ENCODE data around the gene THSD1.
"Not testable (repeated sequence)": the region's sequence is repeated elsewhere in the genome, so short reads cannot be mapped to it uniquely, and the experiment has no call there.

The THSD1 gene

DNA sequence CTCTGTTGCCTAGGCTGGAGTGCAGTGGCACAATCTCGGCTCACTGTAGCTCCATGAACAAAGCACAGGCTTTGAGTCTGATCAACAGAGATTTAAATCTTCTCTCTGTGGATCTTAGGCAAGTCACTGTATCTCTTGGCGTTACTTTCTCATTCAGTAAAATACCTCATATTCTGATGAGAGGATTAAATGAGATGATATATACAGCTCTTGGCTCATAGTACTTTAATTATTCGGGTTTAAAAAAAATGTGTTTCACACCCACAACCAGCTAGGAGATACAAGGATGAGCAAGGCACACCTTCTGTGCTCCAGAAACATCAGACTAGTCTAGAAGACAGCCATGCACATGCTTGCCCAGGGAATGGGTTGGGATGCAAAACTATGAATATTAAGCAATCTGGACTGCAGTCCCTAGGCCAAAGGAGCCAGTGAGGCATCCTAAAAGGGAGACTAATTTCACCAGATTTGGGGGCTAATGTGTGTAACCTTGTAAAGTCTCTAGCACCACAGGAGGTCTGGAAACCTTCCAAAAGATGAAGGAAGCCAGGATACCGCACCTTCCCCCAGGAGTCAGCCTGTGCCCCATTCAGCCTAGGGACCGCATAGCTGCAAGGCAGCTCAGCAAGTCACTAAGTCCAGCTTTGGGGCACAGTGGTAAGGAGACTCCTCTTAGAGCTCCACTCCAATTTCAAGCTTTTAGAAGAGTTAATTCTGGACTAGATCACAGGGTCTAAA lies 42.0 kb upstream of the THSD1 start:
- Histone ChIP-seq H3K9ac (ENCODE audit: low read depth, low read length) (no peak overlapping the region), H3K27me3 (ENCODE audit: insufficient read depth, low read length) (no peaks in the 10 kb centered on the region), H3K4me1 (ENCODE audit: insufficient read depth, low read length) (no peaks in the 10 kb centered on the region), H3K9me3 (ENCODE audit: insufficient read depth, low read depth, low read length) (no peaks in the 10 kb centered on the region), H3K36me3 (ENCODE audit: insufficient read depth, low read depth, low read length) (no peaks in the 10 kb centered on the region), H3K4me3 (ENCODE audit: low read length) (no peak overlapping the region), H3K27ac (ENCODE audit: low read length) (no peak overlapping the region)

DNA sequence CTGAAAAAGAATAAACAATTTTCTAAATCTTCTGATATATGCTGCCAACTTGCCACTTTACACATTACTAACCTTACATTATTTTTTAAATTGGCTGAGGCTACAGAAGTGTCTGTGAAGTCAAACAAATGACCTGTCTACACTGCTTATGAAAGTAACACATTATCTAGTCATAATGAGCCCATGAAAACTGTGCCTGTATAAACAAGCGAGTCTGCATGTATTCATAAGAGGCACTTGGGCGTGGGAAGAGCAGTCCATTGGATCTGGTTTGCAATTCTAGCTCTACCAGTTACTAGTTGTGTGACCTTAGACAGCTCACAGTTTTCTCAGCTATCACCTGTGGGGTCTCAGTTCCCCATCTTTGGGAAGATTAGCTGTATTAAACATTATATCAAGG lies 41.4 kb upstream of the THSD1 start:
- H3K9me3 ChIP-seq (ENCODE audit: insufficient read depth, low read depth, low read length): no peaks in the 10 kb centered on the region
- no peak overlapping the region for H3K9ac ChIP-seq (ENCODE audit: low read depth, low read length)
- no peak overlapping the region for H3K4me3 ChIP-seq (ENCODE audit: low read length)
- H3K36me3 ChIP-seq (ENCODE audit: insufficient read depth, low read depth, low read length): peaks cover 3% of the 10 kb centered on the region; the same call in 1 of the 2 replicates
- no peak overlapping the region for H3K27ac ChIP-seq (ENCODE audit: low read length)
- no peaks in the 10 kb centered on the region for H3K4me1 ChIP-seq (ENCODE audit: insufficient read depth, low read length)
- H3K27me3 ChIP-seq (ENCODE audit: insufficient read depth, low read length): no peaks in the 10 kb centered on the region

DNA sequence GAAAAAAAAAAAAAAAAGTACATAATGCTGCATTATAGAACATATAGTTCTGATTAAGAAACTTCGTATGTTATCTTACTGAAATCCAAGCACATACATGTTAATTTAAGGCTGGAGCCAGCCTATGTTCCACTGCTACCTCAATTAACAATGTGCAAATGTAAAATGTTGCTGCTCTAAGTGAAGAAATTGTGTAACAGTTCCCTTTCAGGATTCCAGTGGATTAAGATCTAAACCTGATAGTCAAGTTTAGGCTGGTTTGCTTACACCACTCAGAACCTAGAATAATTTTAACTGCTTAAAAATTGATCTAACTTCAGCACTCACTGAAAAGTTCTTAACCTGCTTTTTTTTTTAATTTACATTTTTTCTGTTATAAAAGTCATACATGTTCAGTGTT lies 40.3 kb upstream of the THSD1 start:
- Histone ChIP-seq H3K36me3 (ENCODE audit: insufficient read depth, low read depth, low read length) (peaks cover 11% of the 10 kb centered on the region; the same call in 1 of the 2 replicates), H3K9me3 (ENCODE audit: insufficient read depth, low read depth, low read length) (no peaks in the 10 kb centered on the region), H3K4me1 (ENCODE audit: insufficient read depth, low read length) (no peaks in the 10 kb centered on the region), H3K27ac (ENCODE audit: low read length) (no peak overlapping the region), H3K9ac (ENCODE audit: low read depth, low read length) (no peak overlapping the region), H3K27me3 (ENCODE audit: insufficient read depth, low read length) (no peaks in the 10 kb centered on the region), H3K4me3 (ENCODE audit: low read length) (no peak overlapping the region)

DNA sequence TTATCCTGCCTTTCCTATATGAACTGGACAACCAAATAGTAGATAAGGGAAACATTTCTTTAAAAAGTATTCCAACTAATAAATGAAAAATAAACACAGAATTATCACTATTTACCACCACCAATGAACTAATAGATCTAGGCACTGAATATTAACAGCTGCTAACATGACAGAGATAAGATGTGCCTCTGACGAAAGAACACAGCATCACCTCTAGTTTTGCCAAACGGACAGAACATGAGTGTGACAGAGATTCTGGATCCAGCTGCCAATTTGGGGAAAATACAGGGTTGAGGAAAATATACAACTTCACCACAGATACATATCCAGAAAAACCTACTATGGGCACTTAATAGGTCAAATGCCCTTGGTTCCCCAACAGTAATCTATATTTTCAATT lies 26.5 kb upstream of the THSD1 start:
- no peaks in the 10 kb centered on the region for H3K27me3 ChIP-seq (ENCODE audit: insufficient read depth, low read length)
- H3K4me3 ChIP-seq (ENCODE audit: low read length): no peak overlapping the region
- no peaks in the 10 kb centered on the region for H3K4me1 ChIP-seq (ENCODE audit: insufficient read depth, low read length)
- H3K36me3 ChIP-seq (ENCODE audit: insufficient read depth, low read depth, low read length): peaks cover 71% of the 10 kb centered on the region
- no peaks in the 10 kb centered on the region for H3K9me3 ChIP-seq (ENCODE audit: insufficient read depth, low read depth, low read length)
- no peak overlapping the region for H3K9ac ChIP-seq (ENCODE audit: low read depth, low read length)
- H3K27ac ChIP-seq (ENCODE audit: low read length): no peak overlapping the region

DNA sequence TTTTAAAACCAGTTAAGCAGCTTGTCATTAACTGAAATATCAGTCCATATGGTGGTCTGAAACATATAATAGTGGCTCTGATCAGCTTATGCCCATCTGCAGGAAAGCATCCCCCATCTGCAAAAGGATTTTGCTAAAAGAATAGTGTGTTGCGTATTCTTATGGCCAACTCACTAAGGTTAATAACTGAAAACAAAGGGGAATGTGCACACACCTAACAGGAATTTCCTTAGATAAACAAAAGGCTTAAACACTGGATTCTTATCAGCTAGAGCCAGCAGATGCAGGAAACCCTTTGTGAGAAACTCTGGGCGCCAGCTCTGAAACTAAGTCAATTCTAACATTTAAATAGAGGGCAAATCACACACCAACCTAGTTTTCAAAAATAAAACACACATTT lies 22.3 kb upstream of the THSD1 start:
- Histone ChIP-seq H3K9ac (ENCODE audit: low read depth, low read length) (no peak overlapping the region), H3K27ac (ENCODE audit: low read length) (no peak overlapping the region), H3K36me3 (ENCODE audit: insufficient read depth, low read depth, low read length) (peaks cover 60% of the 10 kb centered on the region), H3K9me3 (ENCODE audit: insufficient read depth, low read depth, low read length) (no peaks in the 10 kb centered on the region), H3K27me3 (ENCODE audit: insufficient read depth, low read length) (no peaks in the 10 kb centered on the region), H3K4me1 (ENCODE audit: insufficient read depth, low read length) (no peaks in the 10 kb centered on the region), H3K4me3 (ENCODE audit: low read length) (no peak overlapping the region)

DNA sequence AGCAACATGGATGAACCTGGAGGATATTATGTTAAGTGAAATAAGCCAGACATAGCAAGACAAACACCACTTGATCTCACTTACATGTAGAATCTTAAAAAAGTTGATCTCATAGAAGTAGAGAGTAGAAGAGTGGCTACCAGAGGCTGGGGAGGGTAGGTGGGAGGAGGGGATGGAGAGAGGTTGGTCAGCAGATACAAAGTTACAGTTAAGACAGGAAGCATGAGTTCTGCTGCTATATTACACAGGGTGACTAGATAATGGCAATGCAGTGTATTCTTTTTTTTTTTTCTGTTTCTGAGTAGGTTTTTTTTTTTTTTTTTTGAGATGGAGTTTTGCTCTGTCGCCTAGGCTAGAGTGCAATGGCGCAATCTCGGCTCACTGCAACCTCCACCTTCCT lies 15.2 kb upstream of the THSD1 start:
- no peaks in the 10 kb centered on the region for H3K4me1 ChIP-seq (ENCODE audit: insufficient read depth, low read length)
- no peaks in the 10 kb centered on the region for H3K27me3 ChIP-seq (ENCODE audit: insufficient read depth, low read length)
- no peak overlapping the region for H3K4me3 ChIP-seq (ENCODE audit: low read length)
- H3K27ac ChIP-seq (ENCODE audit: low read length): no peak overlapping the region
- H3K9ac ChIP-seq (ENCODE audit: low read depth, low read length): no peak overlapping the region
- H3K9me3 ChIP-seq (ENCODE audit: insufficient read depth, low read depth, low read length): no peaks in the 10 kb centered on the region
- peaks cover 67% of the 10 kb centered on the region for H3K36me3 ChIP-seq (ENCODE audit: insufficient read depth, low read depth, low read length)

DNA sequence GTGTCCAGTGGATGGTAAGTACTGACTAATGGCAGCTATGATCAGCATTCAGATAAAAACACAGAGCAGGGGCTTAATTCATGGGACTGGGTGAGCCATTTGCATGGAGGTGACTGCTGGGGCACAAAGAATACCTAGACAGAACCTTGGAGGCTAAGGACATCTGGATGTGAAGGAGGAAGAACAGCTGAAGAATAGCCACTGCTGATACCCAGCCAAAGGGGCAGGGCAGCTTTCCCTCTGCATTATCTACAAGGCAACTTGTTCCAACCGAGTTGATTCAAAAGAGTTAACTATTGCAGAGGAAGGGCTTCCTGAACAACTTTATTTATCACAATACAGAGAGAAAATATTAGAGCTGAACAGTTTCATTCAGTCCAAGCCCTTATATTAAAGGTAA lies 13.1 kb upstream of the THSD1 start:
- Histone ChIP-seq H3K36me3 (ENCODE audit: insufficient read depth, low read depth, low read length) (peaks cover 70% of the 10 kb centered on the region), H3K9me3 (ENCODE audit: insufficient read depth, low read depth, low read length) (no peaks in the 10 kb centered on the region), H3K4me3 (ENCODE audit: low read length) (no peak overlapping the region), H3K4me1 (ENCODE audit: insufficient read depth, low read length) (no peaks in the 10 kb centered on the region), H3K27me3 (ENCODE audit: insufficient read depth, low read length) (no peaks in the 10 kb centered on the region), H3K9ac (ENCODE audit: low read depth, low read length) (no peak overlapping the region), H3K27ac (ENCODE audit: low read length) (no peak overlapping the region)

DNA sequence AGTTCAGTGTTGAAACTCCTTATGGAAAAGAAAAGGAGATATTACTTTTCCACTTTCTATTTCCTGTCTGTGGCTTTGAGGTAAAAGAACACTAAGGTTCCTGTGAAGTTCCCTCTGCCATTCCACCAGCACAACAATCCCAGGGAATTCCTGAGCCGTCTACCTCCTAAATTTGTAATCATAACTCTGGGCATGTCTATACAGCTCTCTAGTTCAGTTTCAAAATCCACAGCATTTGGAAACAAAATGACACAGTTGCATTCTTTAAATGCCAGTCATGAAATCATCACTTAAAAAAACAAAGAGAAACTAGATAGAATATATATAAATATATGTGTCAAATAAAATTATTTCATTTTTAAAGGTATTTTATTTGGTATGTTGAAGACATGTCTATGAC lies 9.0 kb upstream of the THSD1 start:
- no peak overlapping the region for H3K4me3 ChIP-seq (ENCODE audit: low read length)
- H3K27me3 ChIP-seq (ENCODE audit: insufficient read depth, low read length): no peaks in the 10 kb centered on the region
- H3K36me3 ChIP-seq (ENCODE audit: insufficient read depth, low read depth, low read length): peaks cover 53% of the 10 kb centered on the region
- no peak overlapping the region for H3K9ac ChIP-seq (ENCODE audit: low read depth, low read length)
- H3K9me3 ChIP-seq (ENCODE audit: insufficient read depth, low read depth, low read length): no peaks in the 10 kb centered on the region
- no peak overlapping the region for H3K27ac ChIP-seq (ENCODE audit: low read length)
- H3K4me1 ChIP-seq (ENCODE audit: insufficient read depth, low read length): no peaks in the 10 kb centered on the region

DNA sequence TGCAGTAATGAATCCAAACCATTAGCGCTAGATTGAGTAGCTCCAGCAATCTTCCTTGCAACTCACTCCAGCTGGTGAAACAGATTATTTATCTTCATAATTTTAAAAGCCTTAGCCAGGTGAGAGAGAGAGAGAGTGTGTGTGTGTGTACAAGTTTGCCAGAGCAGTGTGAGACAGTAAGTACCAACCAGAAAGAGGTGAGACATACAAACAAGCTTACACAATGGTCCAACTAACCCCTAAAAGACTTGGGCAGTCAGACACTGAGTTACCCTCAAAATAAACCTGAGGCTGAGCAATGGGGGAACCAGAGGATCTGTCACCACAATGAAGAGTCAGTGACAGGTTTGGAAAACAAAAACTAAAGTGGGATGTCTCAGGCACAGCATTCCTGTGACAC lies 8.1 kb upstream of the THSD1 start:
- H3K9ac ChIP-seq (ENCODE audit: low read depth, low read length): no peak overlapping the region
- H3K36me3 ChIP-seq (ENCODE audit: insufficient read depth, low read depth, low read length): peaks cover 53% of the 10 kb centered on the region
- H3K4me1 ChIP-seq (ENCODE audit: insufficient read depth, low read length): no peaks in the 10 kb centered on the region
- no peaks in the 10 kb centered on the region for H3K9me3 ChIP-seq (ENCODE audit: insufficient read depth, low read depth, low read length)
- H3K27me3 ChIP-seq (ENCODE audit: insufficient read depth, low read length): no peaks in the 10 kb centered on the region
- H3K27ac ChIP-seq (ENCODE audit: low read length): no peak overlapping the region
- no peak overlapping the region for H3K4me3 ChIP-seq (ENCODE audit: low read length)

DNA sequence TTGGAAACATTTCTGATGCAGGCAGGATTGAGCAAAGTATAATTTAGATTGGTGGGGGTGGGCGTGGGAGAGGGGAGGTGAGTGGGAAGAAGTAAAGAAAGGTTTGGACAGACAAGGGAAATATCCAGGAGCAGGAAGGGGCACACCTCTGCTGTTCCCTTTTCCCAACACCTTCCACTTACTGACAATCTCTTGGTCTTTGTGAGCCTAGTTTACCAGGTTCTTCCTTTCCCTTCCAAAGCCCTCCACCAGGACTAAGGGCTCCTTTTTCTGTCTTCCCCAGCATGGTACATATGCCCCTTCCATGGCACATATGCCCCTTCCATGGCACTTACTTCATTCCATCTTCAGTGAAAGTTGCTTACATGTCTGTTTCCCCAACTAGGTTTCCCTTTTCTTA lies 6.2 kb upstream of the THSD1 start:
- Histone ChIP-seq H3K27me3 (ENCODE audit: insufficient read depth, low read length) (peaks cover under 1% of the 10 kb centered on the region; the same call in 1 of the 2 replicates), H3K9ac (ENCODE audit: low read depth, low read length) (no peak overlapping the region), H3K4me1 (ENCODE audit: insufficient read depth, low read length) (no peaks in the 10 kb centered on the region), H3K27ac (ENCODE audit: low read length) (no peak overlapping the region), H3K9me3 (ENCODE audit: insufficient read depth, low read depth, low read length) (no peaks in the 10 kb centered on the region), H3K36me3 (ENCODE audit: insufficient read depth, low read depth, low read length) (peaks cover 43% of the 10 kb centered on the region), H3K4me3 (ENCODE audit: low read length) (no peak overlapping the region)

DNA sequence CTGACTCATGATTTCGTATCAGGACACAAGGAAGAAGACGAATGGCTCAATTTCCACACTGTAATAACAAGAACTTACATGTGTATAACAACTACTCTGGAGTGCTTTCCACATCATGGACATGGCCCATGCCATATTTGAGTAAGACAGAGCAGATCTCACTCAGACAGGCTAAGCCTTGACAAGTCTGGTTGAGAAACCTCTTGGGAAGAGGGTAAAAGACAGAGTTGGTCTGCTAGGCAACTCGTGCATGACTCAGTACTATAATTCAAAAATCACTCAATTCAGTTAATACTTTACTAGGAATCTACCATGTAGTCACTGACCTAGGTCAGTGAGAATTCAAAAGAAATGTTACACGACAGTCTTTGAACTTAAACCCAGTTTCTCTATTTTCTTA lies 5.7 kb upstream of the THSD1 start:
- Histone ChIP-seq H3K27me3 (ENCODE audit: insufficient read depth, low read length) (peaks cover 6% of the 10 kb centered on the region), H3K4me3 (ENCODE audit: low read length) (no peak overlapping the region), H3K27ac (ENCODE audit: low read length) (no peak overlapping the region), H3K4me1 (ENCODE audit: insufficient read depth, low read length) (no peaks in the 10 kb centered on the region), H3K9ac (ENCODE audit: low read depth, low read length) (no peak overlapping the region), H3K9me3 (ENCODE audit: insufficient read depth, low read depth, low read length) (no peaks in the 10 kb centered on the region), H3K36me3 (ENCODE audit: insufficient read depth, low read depth, low read length) (peaks cover 38% of the 10 kb centered on the region)

DNA sequence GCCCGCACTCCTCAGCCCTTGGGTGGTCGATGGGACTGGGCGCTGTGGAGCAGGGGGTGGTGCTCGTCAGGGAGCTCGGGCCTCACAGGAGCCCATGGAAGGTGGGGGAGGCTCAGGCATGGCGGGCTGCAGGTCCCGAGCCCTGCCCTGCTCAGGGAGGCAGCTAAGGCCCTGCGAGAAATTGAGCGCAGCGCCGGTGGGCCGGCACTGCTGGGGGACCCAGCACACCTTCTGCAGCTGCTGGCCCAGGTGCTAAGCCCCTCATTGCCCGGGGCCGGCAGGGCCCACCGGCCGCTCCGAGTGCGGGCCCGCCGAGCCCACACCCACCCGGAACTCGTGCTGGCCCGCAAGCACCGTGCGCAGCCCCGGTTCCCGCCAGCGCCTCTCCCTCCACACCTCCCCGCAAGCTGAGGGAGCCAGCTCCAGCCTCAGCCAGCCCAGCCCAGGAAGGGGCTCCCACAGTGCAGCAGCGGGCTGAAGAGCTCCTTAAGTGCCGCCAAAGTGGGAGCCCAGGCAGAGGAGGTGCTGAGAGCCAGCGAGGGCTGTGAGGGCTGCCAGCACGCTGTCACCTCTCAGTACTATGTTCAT lies 2.2 kb upstream of the THSD1 start:
- H3K27me3 ChIP-seq (ENCODE audit: insufficient read depth, low read length): peaks cover 34% of the 10 kb centered on the region
- not testable (repeated sequence) for H3K27ac ChIP-seq (ENCODE audit: low read length); H3K36me3 ChIP-seq (ENCODE audit: insufficient read depth, low read depth, low read length); H3K9ac ChIP-seq (ENCODE audit: low read depth, low read length); H3K4me1 ChIP-seq (ENCODE audit: insufficient read depth, low read length); H3K4me3 ChIP-seq (ENCODE audit: low read length); H3K9me3 ChIP-seq (ENCODE audit: insufficient read depth, low read depth, low read length)

Measured in iPS-20b (cell line).